GM18873 (cell line): Measurements from ENCODE around the gene UVSSA.
"Not testable (repeated sequence)": the region's sequence is repeated elsewhere in the genome, so short reads cannot be mapped to it uniquely, and the experiment has no call there.

Experiments
- ATAC-seq: cut with Tn5 transposase; IDR thresholded peaks from one replicate; pipeline ENCODE4 v1.9.1; 2021; ENCODE audit warnings: mild to moderate bottlenecking, moderate library complexity, moderate number of reproducible peaks; ENCODE audit not compliant: unreplicated experiment, low FRiP score

Gene UVSSA

DNA sequence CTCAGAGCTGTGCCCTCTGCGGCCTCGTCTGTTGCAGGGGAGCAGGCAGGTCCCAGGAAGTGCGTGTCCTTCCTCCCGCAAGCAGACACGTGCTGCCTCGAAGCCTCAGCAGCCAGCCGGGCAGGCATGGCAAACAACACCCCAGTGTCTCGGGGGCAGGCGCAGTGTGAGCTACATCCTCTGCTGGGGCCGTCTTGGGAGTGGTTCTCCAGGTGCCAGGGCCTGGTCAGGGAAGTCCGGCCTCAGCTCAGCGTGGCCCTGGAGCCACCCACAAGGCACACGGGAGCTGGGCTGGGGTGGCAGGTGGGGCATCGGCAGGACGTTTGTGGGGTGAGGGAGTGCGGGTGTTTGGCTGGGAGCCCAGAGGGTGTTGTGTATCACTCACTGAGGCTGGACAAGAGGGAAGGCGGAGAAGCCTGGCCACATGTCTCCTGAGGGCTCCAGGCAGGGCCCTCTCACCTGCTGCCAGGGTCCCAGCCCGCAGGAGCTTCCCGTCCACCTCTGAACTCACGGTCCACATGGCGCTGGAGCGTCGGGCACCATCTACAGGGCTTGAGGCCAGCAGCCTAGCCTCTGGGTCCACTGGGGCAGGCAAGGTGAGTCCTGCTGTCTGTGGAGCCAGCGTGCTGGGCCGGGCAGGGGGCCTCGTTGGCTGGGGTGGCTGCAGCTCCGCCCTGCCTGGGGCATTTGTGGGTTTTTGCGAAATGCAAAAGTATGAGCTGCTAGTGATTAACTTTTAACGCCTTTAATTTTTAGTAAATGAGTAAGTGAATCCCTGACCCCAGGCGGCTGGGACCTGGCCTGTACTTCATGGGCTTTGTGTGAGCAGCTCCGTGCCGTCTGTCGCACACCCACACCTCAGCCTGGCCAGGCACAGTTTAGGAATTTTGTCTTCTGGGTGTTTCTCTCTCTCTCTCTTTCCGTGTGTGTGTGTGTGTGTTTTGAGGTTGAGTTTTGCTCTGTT is 17.3 kb upstream of the UVSSA start:
- ATAC-seq, result no peak

DNA sequence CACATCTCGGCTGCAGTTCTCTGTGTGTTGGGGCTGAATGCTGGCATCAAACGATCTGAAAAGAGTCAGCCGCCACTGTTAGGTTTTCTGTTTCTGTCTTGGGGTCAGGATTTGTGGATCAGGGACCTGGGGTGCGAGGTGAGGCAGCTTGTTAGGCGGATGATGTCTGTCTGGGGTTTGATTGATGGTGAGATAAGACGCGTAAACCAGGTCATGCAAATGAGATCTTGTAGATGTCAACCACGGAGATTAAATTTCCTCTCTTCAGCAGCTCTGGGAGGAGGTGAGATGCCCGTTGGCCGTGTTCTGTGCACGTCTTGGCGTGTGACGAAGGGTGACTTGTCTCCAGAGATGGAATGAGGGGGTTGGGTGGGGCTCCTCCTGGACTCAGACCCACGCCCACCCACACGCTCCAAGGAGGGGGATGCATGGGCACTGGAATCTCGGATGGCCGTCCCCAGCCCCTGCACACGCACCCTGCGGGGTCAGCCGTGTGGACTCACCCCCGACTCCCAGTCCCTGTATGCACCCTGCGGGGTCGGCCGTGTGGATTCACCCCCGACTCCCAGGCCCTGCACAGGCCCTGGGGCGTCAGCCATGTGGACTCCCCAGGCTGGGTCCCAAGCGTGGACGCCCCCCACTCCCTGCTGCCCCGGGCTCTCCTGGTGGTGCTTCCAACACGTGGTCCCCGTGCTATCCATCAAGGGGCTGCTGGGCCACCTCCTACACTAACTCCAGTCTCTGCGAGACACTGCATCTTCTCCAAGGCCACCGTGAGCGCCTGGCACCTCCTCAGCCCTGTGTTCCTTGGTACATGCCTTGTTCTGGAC is 16.0 kb upstream of the UVSSA start:
- ATAC-seq, result no peak

DNA sequence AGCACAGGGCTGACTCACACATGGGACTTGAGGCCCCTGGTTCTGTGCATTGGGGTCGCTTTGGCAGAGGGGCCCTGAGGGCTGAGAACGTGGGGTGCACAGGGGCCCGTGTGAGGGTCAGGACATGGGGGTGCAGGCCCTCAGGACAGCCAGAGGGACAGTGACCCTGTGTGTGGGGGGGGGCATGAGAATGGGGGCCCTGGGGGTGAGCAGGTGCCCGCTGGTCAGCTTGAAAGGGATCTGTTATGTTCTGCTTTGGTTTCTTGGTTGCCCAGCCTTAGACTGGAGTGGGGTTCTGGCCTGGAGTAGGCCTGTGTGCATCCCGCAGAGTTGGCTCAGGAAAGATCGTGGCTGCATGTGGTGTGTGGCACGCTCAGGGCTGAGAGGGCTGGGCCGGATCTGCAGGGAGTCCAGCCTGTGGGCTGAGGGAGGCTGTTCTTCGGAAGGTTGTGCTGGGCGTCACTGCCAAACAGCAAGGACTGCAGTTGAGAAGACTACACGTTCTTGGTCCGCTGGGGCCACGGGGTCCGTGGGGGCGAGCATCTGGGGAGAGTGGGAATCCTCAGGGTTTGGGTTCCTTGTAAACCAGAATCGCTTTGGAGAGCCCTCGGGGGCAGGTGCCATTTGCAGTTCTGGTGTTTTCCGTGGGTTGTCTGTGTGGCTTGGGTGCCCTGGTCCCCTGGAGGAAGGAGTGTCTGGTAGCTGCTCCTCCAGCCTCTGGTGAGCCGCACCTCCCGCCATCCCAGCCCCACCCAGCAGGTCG is 15.2 kb upstream of the UVSSA start:
- ATAC-seq, result no peak

DNA sequence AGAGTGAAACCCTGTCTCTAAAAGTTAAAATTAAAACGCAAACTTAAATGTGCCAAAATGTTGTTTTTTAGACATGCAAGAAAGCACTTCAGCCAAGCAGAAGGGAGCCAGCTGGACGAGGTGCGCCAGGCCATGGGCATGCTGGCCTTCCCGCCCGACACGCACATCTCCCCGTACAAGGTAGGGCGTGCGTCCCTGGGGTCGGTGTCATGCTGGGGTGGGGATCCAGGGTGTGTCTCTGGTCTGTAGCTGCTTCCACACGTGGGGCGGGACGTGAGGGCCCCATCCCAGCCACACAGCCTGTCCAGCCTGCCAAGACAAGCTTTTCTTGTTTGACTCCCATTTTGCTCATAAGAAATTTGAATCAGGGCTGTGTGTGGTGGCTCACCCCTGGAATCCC is 14.3 kb upstream of the UVSSA start:
- ATAC-seq, result no peak

DNA sequence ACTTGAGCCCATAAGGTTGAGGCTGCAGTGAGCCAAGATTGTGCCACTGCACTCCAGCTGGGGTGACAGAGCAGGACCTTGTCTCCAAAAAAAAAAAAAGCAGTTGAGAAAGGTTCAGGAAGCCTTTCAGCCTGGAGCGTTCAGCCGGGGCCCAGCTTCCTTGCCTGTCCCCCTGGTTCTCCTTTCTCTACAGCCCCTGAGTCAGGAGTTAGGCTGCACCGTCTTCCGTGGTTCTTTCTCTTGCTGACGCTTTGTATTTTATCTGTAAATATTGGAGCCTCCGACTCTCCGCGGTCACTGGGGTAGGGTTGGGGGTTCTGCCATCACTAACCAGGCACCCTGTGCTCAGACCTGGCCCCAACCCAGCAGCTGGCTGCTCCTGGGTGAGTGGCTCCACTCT is 13.8 kb upstream of the UVSSA start:
- ATAC-seq, result no peak

DNA sequence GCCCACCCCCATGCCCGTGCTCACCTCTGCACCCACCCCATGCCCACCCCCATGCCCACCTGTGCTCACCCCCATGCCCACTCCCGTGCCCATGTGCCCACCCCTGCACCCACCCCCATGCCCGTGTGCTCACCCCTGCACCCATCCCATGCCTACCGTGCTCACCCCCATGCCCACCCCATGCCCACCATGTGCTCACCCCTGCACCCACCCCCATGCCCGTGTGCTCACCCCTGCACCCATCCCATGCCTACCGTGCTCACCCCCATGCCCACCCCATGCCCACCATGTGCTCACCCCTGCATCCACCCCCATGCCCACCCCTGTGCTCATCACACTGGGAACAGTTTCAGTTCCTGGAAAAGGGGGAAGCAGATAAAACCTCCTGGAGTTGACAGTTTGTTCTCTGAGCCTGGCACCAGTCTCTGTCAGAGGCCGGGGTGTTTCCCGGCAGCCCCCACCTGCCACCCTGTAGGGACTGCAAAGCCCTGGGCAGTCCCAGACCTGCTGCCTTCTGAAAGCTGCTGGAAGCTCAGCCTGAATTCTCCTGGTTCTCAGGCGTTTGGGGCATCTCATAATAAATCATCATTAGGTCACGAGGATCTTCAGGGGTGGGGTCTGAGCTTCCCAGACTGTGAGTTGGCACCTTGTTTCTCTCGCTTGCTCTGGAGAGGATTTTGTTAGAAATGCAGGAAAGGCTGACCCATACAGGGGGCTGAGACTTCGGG is 13.0 kb upstream of the UVSSA start:
- ATAC-seq, result not testable (repeated sequence)

DNA sequence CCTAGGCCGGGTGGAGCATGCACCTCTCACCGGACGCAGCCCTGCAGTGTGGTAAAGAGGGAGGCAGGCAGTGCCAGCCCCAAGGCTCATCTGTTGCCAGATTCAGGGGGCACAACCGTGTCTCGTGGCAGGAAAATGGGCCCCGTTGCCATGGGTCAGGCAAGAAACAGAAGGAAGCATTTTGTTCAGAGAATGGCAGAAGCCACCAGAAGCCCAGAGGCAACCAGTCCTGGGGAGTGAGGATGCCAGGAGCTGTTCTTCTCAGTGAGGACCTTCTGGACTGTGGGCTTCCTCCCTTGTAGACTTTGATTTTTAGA is 12.5 kb upstream of the UVSSA start:
- ATAC-seq, result no peak

DNA sequence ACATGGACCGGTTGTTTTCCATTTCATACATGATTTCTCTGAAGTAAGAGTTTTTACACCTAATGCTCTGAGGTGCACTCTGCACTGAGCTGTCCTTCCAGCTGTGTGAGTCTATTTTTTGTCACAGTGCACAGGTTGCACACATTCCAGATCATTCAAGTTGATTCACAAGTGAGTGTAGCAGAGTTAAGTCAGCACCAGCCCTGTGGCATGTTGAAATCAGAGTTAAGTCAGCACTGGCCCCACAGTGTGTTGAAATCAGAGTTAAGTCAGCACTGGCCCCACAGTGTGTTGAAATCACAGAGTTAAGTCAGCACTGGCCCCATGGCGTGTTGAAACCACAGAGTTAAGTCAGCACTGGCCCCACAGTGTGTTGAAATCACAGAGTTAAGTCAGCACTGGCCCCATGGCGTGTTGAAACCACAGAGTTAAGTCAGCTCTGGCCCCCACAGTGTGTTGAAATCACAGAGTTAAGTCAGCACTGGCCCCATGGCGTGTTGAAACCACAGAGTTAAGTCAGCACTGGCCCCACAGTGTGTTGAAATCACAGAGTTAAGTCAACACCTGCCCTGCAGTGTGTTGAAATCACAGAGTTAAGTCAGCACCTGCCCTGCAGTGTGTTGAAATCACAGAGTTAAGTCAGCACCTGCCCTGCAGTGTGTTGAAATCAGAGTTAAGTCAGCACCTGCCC is 11.7 kb upstream of the UVSSA start:
- ATAC-seq, result not testable (repeated sequence)

DNA sequence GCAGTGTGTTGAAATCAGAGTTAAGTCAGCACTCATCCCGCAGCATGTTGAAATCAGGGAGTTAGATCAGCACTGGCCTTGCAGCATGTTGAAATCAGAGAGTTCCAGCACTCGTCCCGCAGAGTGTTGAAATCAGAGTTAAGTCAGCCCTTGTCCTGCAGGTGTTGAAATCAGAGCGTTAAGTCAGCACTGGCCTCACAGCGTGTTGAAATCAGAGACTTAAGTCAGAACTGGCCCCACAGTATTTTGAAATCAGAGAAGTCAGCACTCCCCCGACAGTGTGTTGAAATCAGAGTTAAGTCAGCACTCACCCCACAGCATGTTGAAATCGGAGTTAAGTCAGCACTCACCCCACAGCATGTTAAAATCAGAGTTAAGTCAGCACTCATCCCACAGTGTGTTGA is 10.9 kb upstream of the UVSSA start:
- ATAC-seq, result no peak

DNA sequence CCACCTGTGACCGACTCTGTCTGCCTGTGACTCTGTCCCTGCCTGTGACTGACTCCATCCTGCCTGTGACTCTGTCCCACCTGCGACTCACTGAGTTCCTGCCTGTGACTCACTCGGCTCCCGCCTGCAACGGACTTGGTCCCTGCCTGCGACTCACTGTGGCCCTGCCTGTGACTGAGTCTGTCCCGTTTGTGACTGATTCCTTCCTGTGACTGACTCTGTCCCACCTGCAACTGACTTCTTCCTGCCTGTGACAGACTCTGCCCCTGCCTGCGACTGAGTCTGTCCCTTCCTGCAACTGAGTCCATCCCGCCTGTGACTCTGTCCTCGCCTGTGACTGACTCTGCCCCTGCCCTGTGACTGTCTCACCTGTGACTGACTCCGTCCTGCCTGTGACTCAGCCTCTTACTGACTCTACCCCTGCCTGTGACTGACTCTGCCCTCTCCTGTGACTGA is 9.6 kb upstream of the UVSSA start:
- no peak for ATAC-seq

DNA sequence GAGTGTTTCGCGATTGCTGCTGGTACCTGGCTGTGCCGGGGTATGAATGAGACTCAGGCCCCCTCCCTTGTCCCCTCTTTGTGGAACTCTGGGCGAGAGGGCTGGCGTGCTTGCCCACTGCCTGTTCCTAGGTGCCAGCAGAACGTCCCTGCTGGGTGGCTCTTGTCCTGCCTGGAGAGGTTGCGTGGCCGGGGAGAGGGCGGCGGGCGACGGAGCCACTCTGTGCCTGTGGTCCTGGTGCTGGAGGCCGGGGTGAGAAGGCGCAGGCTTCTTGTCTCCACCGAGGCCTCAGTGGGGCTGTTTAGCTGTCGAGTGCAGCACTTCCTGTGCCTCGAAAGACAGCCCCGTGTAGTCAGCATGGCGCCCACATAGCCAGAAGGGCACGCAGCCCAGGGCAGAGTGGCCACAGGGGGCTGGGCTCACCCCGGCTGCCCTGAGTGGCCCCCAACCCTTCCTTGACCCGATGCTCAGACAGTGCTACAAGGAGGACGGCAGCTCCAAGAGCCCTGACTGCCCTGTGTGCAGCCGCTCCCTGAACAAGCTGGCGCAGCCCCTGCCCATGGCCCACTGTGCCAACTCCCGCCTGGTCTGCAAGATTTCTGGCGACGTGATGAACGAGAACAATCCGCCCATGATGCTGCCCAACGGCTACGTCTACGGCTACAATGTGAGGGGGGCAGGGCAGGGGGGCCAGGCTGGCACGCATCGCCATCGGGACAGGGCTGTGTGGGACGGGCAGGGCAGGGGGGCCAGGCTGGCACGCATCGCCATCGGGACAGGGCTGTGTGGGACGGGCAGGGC is 8.9 kb upstream of the UVSSA start:
- ATAC-seq, result no peak

DNA sequence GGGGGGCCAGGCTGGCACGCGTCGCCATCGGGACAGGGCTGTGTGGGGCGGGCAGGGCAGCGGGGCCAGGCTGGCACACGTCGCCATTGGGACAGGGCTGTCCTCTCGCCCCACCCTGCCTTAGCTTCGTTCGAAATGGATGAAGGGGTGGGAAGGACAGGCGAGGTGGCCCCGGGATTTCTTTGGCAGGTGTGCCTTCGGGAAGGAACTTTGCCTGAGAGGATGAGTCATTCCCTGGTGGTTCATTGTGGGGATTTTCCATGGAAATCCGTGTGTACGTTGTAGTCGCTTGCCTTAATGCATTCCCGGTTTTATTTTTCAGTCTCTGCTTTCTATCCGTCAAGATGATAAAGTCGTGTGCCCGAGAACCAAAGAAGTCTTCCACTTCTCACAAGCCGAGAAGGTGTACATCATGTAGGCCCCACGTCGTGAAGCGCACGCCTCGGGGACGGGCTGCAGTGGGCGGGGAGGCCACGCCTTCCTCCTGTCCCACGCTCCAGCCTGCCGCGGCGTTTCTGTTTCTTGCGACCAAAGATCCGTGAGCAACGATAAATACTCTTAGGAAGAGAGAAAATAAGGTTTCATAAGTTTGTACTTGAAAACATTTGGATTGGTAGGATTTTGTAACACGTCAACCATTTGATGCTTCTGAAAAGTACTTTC is 8.1 kb upstream of the UVSSA start:
- ATAC-seq, result no peak

DNA sequence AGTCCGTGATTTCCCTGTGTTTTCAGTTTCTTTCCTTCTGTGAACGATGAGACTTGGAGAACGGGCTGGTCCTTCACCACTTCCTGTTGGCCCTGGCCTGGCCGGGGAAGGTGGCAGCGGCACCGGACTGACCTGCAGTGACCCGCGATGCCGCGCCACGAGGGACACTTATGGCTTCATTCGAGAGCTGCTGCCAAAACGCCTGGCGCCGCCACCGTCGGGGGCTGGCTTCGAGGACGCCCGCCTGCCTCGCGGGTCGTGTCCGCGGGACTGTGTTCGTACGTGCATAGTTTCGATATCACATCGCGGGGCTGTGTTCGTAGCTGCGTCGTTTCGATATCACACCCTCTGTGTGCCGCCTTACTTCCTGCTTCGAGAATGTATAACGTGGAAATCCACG is 7.5 kb upstream of the UVSSA start:
- ATAC-seq, result no peak

DNA sequence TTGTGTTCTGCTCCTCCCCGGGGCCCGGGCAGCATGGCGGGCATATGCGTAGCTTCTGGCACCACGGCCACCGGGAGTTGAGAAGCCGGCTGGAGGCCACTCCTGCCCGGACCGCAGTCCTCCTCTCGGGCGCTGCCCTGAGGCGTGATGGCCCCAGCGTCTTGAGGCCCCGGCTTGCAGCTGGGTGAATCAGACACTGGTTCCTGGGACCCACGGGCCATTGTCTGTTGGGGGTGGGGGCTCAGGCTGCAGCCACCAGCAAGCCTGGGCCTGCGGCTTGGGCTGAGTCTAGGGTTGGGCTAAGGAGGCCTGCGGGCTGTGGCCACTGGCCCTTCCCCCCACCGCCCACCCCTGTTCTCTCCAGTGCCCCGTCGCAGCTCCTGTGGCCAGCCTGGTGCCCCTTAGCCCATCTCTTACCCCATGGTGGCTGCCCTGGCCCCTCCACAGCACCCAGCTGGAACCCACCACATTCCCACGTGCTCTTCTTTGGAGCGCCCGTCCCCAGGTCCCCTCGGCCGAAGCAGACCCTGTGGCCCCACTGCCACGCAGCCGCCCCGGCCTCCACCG is 6.7 kb upstream of the UVSSA start:
- no peak for ATAC-seq

DNA sequence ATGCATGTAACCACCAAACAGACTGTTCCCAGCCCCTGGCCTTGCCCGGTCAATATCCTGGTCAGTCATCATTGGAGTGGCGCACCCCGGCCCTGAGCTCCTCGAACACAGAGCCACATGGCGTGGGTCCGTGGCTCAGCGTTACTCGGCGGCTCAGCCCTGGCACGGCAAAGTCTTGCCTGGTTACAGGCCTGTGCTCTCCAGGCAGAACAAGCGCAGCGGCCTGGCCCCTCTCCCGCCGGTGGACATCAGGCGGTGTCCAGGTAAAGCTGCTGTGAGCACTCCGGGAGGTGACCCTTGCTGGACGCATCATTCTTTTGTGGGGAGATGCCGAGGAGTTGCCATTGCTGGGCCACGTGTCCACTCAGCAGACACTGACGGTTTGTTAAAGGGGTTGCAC is 6.1 kb upstream of the UVSSA start:
- ATAC-seq, result no peak

DNA sequence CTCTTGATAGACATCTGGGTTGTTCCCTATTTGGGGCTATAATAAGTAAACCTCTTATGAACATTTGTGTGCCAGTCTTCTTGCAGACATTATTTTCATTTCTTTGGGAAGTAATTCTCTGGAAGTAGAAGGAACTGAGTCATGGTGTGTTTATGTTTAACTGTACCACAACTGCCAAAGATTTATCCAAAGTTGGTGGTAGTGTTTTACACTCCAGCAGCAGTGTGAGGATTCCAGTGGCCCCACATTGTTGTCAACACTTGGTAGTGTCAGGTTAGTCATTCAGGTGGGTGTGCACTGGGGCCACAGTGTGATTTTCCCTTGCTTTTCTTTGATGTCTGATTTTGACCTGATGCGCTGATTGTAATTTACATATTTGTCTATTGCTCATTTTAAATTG is 5.0 kb upstream of the UVSSA start:
- ATAC-seq, result no peak

DNA sequence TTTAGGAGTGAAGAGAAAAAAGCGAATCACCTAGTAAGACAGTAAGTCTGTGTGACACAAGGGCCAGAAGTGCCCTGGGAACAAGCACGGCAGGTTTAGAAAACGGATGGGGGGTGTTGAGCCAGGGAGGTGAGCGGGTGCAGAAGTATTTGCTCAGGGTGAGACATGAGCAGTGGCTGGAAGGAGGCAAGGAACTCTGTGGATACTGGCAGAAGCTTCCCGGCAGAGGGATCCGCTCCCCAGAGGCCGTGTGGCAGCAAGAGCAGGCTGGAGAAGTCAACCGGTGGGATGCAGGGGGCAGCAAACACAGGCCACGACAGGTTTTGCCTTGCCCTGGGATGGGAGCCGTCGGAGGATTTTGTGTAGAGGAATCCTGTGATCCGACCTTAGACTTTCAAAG is 2.3 kb upstream of the UVSSA start:
- ATAC-seq, result no peak
